HepG2 (cell line): ENCODE data around the gene PRUNE1. TPM values are rescaled to one million over a fixed set of nuclear protein-coding genes. Genes with fewer than 3 reads are reported as not detected.

Source experiments
- ARHGAP35 ChIP-seq: sonication (generic); formaldehyde crosslinking; IDR thresholded peaks from 2 replicates; pipeline ENCODE4 v1.9.0; 2022; ENCODE audit warnings: mild to moderate bottlenecking, inconsistent platforms, moderate library complexity, missing genetic modification reagents, borderline replicate concordance
- CCAR2 ChIP-seq: fragments of 200-400 bp; formaldehyde crosslinking; optimal IDR thresholded peaks from 2 replicates; pipeline ENCODE3; 2018; ENCODE audit warnings: low read depth, mild to moderate bottlenecking, low read length, moderate library complexity
- GZF1 ChIP-seq: sonication (generic); formaldehyde crosslinking; IDR thresholded peaks from 2 replicates; pipeline ENCODE4 v1.5.1; 2020; ENCODE audit warnings: mild to moderate bottlenecking, missing genetic modification reagents
- IRF2 ChIP-seq: IDR thresholded peaks from 2 replicates; pipeline ENCODE4 v1.6.1; 2018; ENCODE audit warnings: missing genetic modification reagents, missing compliant biosample characterization
- KLF13 ChIP-seq: sonication (generic); formaldehyde crosslinking; IDR thresholded peaks from 2 replicates; pipeline ENCODE4 v1.4.0; 2020; ENCODE audit warnings: mild to moderate bottlenecking, missing genetic modification reagents
- KLF15 ChIP-seq: sonication (generic); formaldehyde crosslinking; IDR thresholded peaks from 2 replicates; pipeline ENCODE4 v1.8.1; 2023; ENCODE audit warnings: borderline replicate concordance, mild to moderate bottlenecking, inconsistent platforms, missing genetic modification reagents, mixed read lengths
- KLF16 ChIP-seq, 2 experiments: sonication (generic) in 1 of 2; formaldehyde crosslinking in 1 of 2; IDR thresholded peaks; 2 replicates each; pipeline versions ENCODE4 v1.6.1 to v1.8.0; 2016 to 2023; ENCODE audit warnings: missing genetic modification reagents in 2 of 2, missing compliant biosample characterization in 1 of 2
- RBAK ChIP-seq: sonication (generic); formaldehyde crosslinking; IDR thresholded peaks from 2 replicates; pipeline ENCODE4 v1.5.1; 2020; ENCODE audit warnings: mild to moderate bottlenecking, missing genetic modification reagents
- SIN3B ChIP-seq: fragments of 150-350 bp; IDR thresholded peaks from 2 replicates; pipeline ENCODE4 v1.6.1; 2014; ENCODE audit warnings: low read length
- TBP ChIP-seq: sonication (generic); formaldehyde crosslinking; IDR thresholded peaks from 2 replicates; pipeline ENCODE4 v1.5.0; 2020; ENCODE audit warnings: missing genetic modification reagents
- TCF7L2 ChIP-seq: IDR thresholded peaks from 2 replicates; pipeline ENCODE4 v1.6.1; 2011; ENCODE audit warnings: mild to moderate bottlenecking, low read depth, low read length, moderate library complexity
- XBP1 ChIP-seq: sonication (generic); formaldehyde crosslinking; IDR thresholded peaks from 2 replicates; pipeline ENCODE4 v1.5.0; 2020; ENCODE audit warnings: missing genetic modification reagents
- ZNF382 ChIP-seq: sonication (generic); formaldehyde crosslinking; IDR thresholded peaks from 2 replicates; pipeline ENCODE4 v1.5.0; 2020; ENCODE audit warnings: missing genetic modification reagents, mild to moderate bottlenecking, borderline replicate concordance
- ZNF549 ChIP-seq: sonication (generic); formaldehyde crosslinking; IDR thresholded peaks from 2 replicates; pipeline ENCODE4 v1.5.0; 2020; ENCODE audit warnings: missing genetic modification reagents
- ZNF749 ChIP-seq: sonication (generic); formaldehyde crosslinking; IDR thresholded peaks from 2 replicates; pipeline ENCODE4 v1.8.0; 2022; ENCODE audit warnings: mild to moderate bottlenecking, missing genetic modification reagents, moderate library complexity, borderline replicate concordance
- polyA plus RNA-seq, 8 experiments: library from polyadenylated mRNA; depleted of rRNA in 3 of 8; stranded (reverse) in 7 of 8; unstranded in 1 of 8; fragments of >200 nt; fragmentation: Illumina TruSeq in 4 of 8; extraction: Trizol in 4 of 8; gene quantifications; 2 replicates each; pipeline versions ENCODE4 v1.2.1 to v1.2.3, GENCODE V29; 2011 to 2016; ENCODE audit warnings: low read depth in 4 of 8, missing spikeins in 1 of 8, mixed read lengths in 1 of 8; ENCODE audit not compliant: insufficient read depth in 1 of 8
- total RNA-seq, 5 experiments: library from RNA; depleted of rRNA; stranded (reverse); fragments of >200 nt; fragmentation: Illumina TruSeq; extraction: Trizol; gene quantifications; 2 replicates each; pipeline ENCODE4 v1.2.3, GENCODE V29; 2016; ENCODE audit warnings: low read depth in 1 of 5
- TF ChIP-seq, protein P1 (sequence below): sonication (generic); formaldehyde crosslinking; IDR thresholded peaks from 2 replicates; pipeline ENCODE4 v1.5.1; 2020; ENCODE audit warnings: mild to moderate bottlenecking, missing genetic modification reagents
- TF ChIP-seq, protein P2 (sequence below): sonication (generic); formaldehyde crosslinking; IDR thresholded peaks from 2 replicates; pipeline ENCODE4 v1.4.0; 2020; ENCODE audit warnings: missing genetic modification reagents, borderline replicate concordance
- TF ChIP-seq, protein P3 (sequence below): sonication (generic); formaldehyde crosslinking; IDR thresholded peaks from 2 replicates; pipeline ENCODE4 v1.4.0; 2020; ENCODE audit warnings: missing genetic modification reagents, borderline replicate concordance

PRUNE1 gene
- total and polyA plus RNA-seq, 2 of the 13 experiments (the other 11 are each of a cell fraction or from before 2014, with no cell fraction given) = 19.0 to 31.9 TPM

DNA sequence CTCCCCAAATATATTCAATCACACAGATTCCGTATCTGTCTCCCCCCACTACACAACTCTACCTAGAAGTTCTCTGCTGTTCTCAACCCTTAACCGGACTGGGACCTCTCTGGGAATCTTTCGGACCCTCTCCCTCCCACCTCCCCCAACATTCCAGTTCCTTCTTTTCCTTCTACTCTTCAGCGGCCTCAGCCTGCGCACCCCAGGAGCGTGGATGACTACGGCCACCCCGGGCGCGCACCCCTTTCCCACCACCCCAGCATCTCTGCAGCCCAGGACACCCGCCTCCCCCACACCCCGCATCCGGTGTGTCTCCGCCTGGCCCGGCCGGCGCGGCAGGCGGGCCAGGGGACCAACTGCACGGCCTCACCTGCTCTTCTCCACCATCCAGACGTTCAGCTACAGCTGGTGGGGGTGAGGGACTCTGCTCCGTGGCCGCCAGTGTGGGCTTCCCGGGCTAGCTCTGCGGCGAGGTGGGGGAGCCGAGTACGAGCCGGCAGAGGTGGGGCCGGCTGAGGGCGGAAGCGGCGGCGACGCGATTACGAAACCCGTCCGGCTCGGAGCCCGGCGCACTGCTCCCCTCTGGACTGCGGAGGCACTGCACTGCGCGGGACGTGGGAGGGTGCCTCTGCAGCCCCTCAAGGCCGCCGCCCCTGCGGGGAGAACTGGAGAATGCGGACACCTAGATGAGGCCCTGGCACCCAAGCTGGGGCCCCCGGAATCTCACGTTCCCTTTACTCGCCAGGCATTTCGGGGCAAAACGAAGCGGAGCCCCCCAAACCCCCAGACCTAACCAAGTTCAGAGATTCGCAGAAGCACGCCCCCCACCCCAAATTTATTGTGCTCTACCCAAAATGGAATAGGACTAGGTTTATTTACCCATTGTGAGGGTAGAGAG is 51.1 kb downstream of the PRUNE1 start, which contains the start of gene CDC42SE1 (continued):
- no peak for TF ChIP-seq CCAR2
- TF ChIP-seq, protein P1, sequence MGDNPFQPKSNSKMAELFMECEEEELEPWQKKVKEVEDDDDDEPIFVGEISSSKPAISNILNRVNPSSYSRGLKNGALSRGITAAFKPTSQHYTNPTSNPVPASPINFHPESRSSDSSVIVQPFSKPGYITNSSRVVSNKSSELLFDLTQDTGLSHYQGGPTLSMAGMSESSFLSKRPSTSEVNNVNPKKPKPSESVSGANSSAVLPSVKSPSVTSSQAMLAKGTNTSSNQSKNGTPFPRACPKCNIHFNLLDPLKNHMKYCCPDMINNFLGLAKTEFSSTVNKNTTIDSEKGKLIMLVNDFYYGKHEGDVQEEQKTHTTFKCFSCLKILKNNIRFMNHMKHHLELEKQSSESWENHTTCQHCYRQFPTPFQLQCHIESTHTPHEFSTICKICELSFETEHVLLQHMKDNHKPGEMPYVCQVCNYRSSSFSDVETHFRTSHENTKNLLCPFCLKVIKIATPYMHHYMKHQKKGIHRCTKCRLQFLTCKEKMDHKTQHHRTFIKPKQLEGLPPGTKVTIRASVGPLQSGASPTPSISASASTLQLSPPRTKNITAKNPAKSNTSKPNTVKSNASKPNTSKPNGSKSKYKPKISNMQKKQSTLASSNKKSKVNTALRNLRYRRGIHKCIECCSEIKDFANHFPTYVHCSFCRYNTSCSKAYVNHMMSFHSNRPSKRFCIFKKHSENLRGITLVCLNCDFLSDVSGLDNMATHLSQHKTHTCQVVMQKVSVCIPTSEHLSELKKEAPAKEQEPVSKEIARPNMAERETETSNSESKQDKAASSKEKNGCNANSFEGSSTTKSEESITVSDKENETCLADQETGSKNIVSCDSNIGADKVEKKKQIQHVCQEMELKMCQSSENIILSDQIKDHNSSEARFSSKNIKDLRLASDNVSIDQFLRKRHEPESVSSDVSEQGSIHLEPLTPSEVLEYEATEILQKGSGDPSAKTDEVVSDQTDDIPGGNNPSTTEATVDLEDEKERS (CRISPR knock-in tag) = peak; percentile 80; the same call in 1 of the 2 replicates
- TF ChIP-seq ARHGAP35 = no peak
- TF ChIP-seq ZNF549 (CRISPR knock-in tag) = no peak
- TF ChIP-seq, protein P2, sequence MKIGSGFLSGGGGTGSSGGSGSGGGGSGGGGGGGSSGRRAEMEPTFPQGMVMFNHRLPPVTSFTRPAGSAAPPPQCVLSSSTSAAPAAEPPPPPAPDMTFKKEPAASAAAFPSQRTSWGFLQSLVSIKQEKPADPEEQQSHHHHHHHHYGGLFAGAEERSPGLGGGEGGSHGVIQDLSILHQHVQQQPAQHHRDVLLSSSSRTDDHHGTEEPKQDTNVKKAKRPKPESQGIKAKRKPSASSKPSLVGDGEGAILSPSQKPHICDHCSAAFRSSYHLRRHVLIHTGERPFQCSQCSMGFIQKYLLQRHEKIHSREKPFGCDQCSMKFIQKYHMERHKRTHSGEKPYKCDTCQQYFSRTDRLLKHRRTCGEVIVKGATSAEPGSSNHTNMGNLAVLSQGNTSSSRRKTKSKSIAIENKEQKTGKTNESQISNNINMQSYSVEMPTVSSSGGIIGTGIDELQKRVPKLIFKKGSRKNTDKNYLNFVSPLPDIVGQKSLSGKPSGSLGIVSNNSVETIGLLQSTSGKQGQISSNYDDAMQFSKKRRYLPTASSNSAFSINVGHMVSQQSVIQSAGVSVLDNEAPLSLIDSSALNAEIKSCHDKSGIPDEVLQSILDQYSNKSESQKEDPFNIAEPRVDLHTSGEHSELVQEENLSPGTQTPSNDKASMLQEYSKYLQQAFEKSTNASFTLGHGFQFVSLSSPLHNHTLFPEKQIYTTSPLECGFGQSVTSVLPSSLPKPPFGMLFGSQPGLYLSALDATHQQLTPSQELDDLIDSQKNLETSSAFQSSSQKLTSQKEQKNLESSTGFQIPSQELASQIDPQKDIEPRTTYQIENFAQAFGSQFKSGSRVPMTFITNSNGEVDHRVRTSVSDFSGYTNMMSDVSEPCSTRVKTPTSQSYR (CRISPR knock-in tag) = peak; percentile 14; the same call in 1 of the 2 replicates
- no peak for TF ChIP-seq KLF15 (CRISPR knock-in tag)
- peak; percentile 78 for TF ChIP-seq IRF2
- TF ChIP-seq SIN3B = no peak
- TF ChIP-seq XBP1 (CRISPR knock-in tag) = no peak
- TF ChIP-seq TCF7L2 = no peak
- TF ChIP-seq, protein P3, sequence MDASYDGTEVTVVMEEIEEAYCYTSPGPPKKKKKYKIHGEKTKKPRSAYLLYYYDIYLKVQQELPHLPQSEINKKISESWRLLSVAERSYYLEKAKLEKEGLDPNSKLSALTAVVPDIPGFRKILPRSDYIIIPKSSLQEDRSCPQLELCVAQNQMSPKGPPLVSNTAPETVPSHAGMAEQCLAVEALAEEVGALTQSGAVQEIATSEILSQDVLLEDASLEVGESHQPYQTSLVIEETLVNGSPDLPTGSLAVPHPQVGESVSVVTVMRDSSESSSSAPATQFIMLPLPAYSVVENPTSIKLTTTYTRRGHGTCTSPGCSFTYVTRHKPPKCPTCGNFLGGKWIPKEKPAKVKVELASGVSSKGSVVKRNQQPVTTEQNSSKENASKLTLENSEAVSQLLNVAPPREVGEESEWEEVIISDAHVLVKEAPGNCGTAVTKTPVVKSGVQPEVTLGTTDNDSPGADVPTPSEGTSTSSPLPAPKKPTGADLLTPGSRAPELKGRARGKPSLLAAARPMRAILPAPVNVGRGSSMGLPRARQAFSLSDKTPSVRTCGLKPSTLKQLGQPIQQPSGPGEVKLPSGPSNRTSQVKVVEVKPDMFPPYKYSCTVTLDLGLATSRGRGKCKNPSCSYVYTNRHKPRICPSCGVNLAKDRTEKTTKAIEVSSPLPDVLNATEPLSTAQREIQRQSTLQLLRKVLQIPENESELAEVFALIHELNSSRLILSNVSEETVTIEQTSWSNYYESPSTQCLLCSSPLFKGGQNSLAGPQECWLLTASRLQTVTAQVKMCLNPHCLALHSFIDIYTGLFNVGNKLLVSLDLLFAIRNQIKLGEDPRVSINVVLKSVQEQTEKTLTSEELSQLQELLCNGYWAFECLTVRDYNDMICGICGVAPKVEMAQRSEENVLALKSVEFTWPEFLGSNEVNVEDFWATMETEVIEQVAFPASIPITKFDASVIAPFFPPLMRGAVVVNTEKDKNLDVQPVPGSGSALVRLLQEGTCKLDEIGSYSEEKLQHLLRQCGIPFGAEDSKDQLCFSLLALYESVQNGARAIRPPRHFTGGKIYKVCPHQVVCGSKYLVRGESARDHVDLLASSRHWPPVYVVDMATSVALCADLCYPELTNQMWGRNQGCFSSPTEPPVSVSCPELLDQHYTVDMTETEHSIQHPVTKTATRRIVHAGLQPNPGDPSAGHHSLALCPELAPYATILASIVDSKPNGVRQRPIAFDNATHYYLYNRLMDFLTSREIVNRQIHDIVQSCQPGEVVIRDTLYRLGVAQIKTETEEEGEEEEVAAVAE (CRISPR knock-in tag) = no peak
- TF ChIP-seq GZF1 (CRISPR knock-in tag) = peak; percentile 56; the same call in 1 of the 2 replicates
- TF ChIP-seq ZNF749 (CRISPR knock-in tag) = 0 out of 2 replicates have a peak, but pooled peaks have one; percentile 67
- no peak for TF ChIP-seq TBP (CRISPR knock-in tag)
- peak in 1 of 2 experiments; percentile 72; a peak in 1 of 4 replicates for TF ChIP-seq KLF16 (CRISPR knock-in tag; IDR thresholded peaks at IDR 0.05)
- no peak; the same call in 1 of the 2 replicates for TF ChIP-seq RBAK (CRISPR knock-in tag)
- TF ChIP-seq ZNF382 (CRISPR knock-in tag) = no peak
- TF ChIP-seq KLF13 = no peak
